Loucy (cell line): ENCODE measurements around the gene LTA.

ENCODE experiments used
- H2AFZ ChIP-seq: fragments of 200-600 bp; sonication (generic); 2 replicates; pipeline ENCODE4 v1.6.0; 2016; ENCODE audit warnings: antibody characterized with exemption, mild to moderate bottlenecking, low read length, moderate library complexity
- H3F3A ChIP-seq: fragments of 200-600 bp; 2 replicates; pipeline ENCODE4 v1.6.0; 2016; ENCODE audit warnings: antibody characterized with exemption, low read depth, mild to moderate bottlenecking
- H3K27me3 ChIP-seq: fragments of 200-600 bp; sonication (generic); 2 replicates; pipeline ENCODE4 v1.6.1; 2014; ENCODE audit warnings: low read length, mild to moderate bottlenecking; ENCODE audit not compliant: insufficient read depth, poor library complexity, severe bottlenecking
- H3K36me3 ChIP-seq: fragments of 200-600 bp; sonication (generic); 2 replicates; pipeline ENCODE4 v1.6.1; 2016; ENCODE audit warnings: low read length; ENCODE audit not compliant: insufficient read depth
- H3K4me1 ChIP-seq: fragments of 200-600 bp; sonication (generic); 2 replicates; pipeline ENCODE4 v1.5.1; 2014; ENCODE audit warnings: low read length, mild to moderate bottlenecking; ENCODE audit not compliant: insufficient read depth, poor library complexity, severe bottlenecking
- H3K4me2 ChIP-seq: fragments of 200-600 bp; sonication (generic); 2 replicates; pipeline ENCODE4 v1.6.0; 2014; ENCODE audit warnings: antibody characterized with exemption, low read length, low read depth, mild to moderate bottlenecking; ENCODE audit not compliant: poor library complexity, severe bottlenecking
- H3K4me3 ChIP-seq: fragments of 200-600 bp; sonication (generic); 2 replicates; pipeline ENCODE4 v1.5.1; 2014; ENCODE audit warnings: low read length, mild to moderate bottlenecking, mixed read lengths; ENCODE audit not compliant: poor library complexity, severe bottlenecking
- H3K79me2 ChIP-seq: fragments of 200-600 bp; sonication (generic); 2 replicates; pipeline ENCODE4 v1.6.1; 2014; ENCODE audit warnings: low read length; ENCODE audit not compliant: insufficient read depth
- H3K9ac ChIP-seq: fragments of 200-600 bp; sonication (generic); 2 replicates; pipeline ENCODE4 v1.6.0; 2014; ENCODE audit warnings: mild to moderate bottlenecking, low read depth, low read length, moderate library complexity; ENCODE audit not compliant: poor library complexity, severe bottlenecking
- H3K9me2 ChIP-seq: fragments of 200-600 bp; sonication (generic); replicated peaks from 2 replicates; pipeline ENCODE4 v1.6.1; 2016; ENCODE audit warnings: low read depth, low read length, mixed read lengths
- H3K9me3 ChIP-seq: fragments of 200-600 bp; sonication (generic); 2 replicates; pipeline ENCODE4 v1.6.1; 2014; ENCODE audit warnings: mild to moderate bottlenecking, antibody characterized with exemption, low read length, low read depth; ENCODE audit not compliant: insufficient read depth
- H4K20me1 ChIP-seq: fragments of 200-600 bp; sonication (generic); 2 replicates; pipeline ENCODE4 v1.6.0; 2014; ENCODE audit warnings: antibody characterized with exemption, low read length, mild to moderate bottlenecking; ENCODE audit not compliant: insufficient read depth, poor library complexity, severe bottlenecking
- EZH2phosphoT487 ChIP-seq: fragments of 200-600 bp; IDR thresholded peaks from 2 replicates; pipeline ENCODE4 v1.6.1; 2018; ENCODE audit warnings: antibody characterized with exemption, mild to moderate bottlenecking, moderate library complexity, borderline replicate concordance
- TF ChIP-seq, protein P1 (sequence below): fragments of 200-600 bp; sonication (generic); conservative IDR thresholded peaks from 2 replicates; pipeline ENCODE4 v1.5.1; 2014; ENCODE audit warnings: mild to moderate bottlenecking, antibody characterized with exemption, low read length

The LTA gene

DNA sequence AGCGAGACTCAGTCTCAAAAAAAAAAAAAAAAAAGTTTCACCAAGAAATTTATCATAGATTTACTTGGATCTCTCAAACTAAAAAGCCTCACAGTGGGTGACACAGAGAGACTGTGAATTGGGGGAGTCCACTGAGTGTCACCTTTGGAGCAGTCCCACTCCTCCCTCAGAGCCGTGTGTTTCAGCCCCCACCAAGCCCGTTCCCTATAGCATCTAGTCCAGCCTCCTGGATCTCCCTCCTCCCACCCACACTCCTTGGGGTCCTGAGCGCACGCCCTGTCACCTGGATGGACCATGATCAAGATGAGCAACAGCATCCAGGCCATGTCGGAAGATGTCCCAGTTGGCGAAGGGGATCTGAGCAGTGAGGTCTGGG, 20.3 kb downstream of the LTA start:
- Histone ChIP-seq H3K9me3 (no peaks in the 10 kb centered on the region), H3K79me2 (peaks cover 32% of the 10 kb centered on the region), H3K4me3 (peak overlapping the region; percentile 62), H3K9ac (peak overlapping the region; percentile 78), H4K20me1 (no peaks in the 10 kb centered on the region), H3K9me2 (no peaks in the 10 kb centered on the region), H3K4me2 (peak overlapping the region; percentile 77), H2AFZ (no peak overlapping the region), H3K27me3 (no peaks in the 10 kb centered on the region), H3K4me1 (peaks cover 47% of the 10 kb centered on the region), H3F3A (no peaks in the 10 kb centered on the region), H3K36me3 (no peaks in the 10 kb centered on the region)
- TF ChIP-seq, protein P1, sequence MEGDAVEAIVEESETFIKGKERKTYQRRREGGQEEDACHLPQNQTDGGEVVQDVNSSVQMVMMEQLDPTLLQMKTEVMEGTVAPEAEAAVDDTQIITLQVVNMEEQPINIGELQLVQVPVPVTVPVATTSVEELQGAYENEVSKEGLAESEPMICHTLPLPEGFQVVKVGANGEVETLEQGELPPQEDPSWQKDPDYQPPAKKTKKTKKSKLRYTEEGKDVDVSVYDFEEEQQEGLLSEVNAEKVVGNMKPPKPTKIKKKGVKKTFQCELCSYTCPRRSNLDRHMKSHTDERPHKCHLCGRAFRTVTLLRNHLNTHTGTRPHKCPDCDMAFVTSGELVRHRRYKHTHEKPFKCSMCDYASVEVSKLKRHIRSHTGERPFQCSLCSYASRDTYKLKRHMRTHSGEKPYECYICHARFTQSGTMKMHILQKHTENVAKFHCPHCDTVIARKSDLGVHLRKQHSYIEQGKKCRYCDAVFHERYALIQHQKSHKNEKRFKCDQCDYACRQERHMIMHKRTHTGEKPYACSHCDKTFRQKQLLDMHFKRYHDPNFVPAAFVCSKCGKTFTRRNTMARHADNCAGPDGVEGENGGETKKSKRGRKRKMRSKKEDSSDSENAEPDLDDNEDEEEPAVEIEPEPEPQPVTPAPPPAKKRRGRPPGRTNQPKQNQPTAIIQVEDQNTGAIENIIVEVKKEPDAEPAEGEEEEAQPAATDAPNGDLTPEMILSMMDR = no peak
- no peak for TF ChIP-seq EZH2phosphoT487

DNA sequence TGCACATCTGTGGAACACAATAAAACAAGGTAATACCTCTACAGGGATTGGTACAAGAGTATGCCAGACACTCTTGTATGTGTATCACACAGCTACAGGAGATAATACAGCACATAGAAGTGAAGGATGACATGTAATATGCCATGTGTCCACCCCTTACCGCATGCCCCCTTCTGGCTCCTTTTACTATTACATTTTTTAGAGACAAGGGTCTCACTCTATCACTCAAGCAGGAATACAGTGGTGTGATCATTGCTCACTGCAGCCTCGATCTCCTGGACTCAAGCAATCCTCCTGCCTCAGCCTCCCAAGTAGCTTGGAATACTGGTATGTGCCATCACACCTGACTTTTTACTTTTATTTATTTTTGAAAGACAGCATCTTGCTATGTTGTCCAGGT, 24.9 kb downstream of the LTA start:
- Histone ChIP-seq H2AFZ (no peak overlapping the region; the same call in 1 of the 2 replicates), H3K9ac (no peak overlapping the region), H3F3A (no peaks in the 10 kb centered on the region), H4K20me1 (no peaks in the 10 kb centered on the region), H3K27me3 (no peaks in the 10 kb centered on the region), H3K4me2 (no peak overlapping the region), H3K36me3 (no peaks in the 10 kb centered on the region), H3K9me2 (no peaks in the 10 kb centered on the region), H3K79me2 (no peaks in the 10 kb centered on the region), H3K4me3 (no peak overlapping the region), H3K4me1 (peaks cover 28% of the 10 kb centered on the region), H3K9me3 (no peaks in the 10 kb centered on the region)
- no peak for TF ChIP-seq EZH2phosphoT487
- TF ChIP-seq, protein P1 = peak; percentile 68

DNA sequence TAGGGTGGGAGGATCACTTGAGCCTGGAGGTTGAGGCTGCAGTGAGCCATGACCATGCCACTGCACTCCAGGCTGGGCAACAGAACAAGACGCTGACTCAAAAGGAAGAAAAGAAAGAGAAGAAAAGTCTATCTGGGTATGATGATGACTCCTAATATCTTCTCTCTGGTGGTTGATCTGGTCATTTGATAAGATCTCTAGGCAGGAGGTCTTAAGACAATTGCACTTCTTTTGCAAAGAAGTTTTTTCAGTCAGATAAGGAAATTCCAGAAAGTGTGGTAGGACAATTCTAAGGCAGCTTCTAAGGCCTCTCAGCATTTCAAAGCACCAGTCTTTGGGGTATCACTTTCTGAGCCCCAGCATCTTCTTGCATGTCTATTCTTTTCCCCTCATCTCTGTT, 35.2 kb downstream of the LTA start:
- no peaks in the 10 kb centered on the region for H3K9me3 ChIP-seq
- H3K27me3 ChIP-seq = no peaks in the 10 kb centered on the region
- no peak overlapping the region for H3K4me2 ChIP-seq
- no peaks in the 10 kb centered on the region for H3K36me3 ChIP-seq
- no peak overlapping the region for H3K9ac ChIP-seq
- no peaks in the 10 kb centered on the region for H3K79me2 ChIP-seq
- H3K4me1 ChIP-seq = peaks cover 5% of the 10 kb centered on the region
- H3K9me2 ChIP-seq = no peaks in the 10 kb centered on the region
- no peak overlapping the region for H2AFZ ChIP-seq
- no peak overlapping the region for H3K4me3 ChIP-seq
- TF ChIP-seq EZH2phosphoT487 = no peak
- TF ChIP-seq, protein P1 = no peak
- no peaks in the 10 kb centered on the region for H4K20me1 ChIP-seq
- no peaks in the 10 kb centered on the region for H3F3A ChIP-seq
